ENCODE data around the gene RUSC1.

The RUSC1 gene

GRCh38 chr1:155318082-155318481 is 2.6 kb upstream of the RUSC1 start:
- Histone ChIP-seq H2BK5ac (ENCODE audit: low read length) (no peak overlapping the region), H3K27ac (ENCODE audit: low read depth, low read length) (no peak overlapping the region), H2AK5ac (ENCODE audit: low read length) (no peak overlapping the region), H4K5ac (ENCODE audit: low read length) (no peak overlapping the region), H3K79me1 (ENCODE audit: low read length) (peaks cover 8% of the 10 kb centered on the region), H3K18ac (ENCODE audit: low read length) (no peak overlapping the region), H3K79me2 (ENCODE audit: control insufficient read depth, insufficient read depth, low read length) (peaks cover 3% of the 10 kb centered on the region), H3K9ac (ENCODE audit: low read length) (no peak overlapping the region), H3K4ac (ENCODE audit: low read depth, low read length) (no peak overlapping the region), H3K4me2 (ENCODE audit: low read length) (no peak overlapping the region), H2BK15ac (replicated peaks; ENCODE audit: low read depth) (no peak overlapping the region), H2BK120ac (ENCODE audit: low read depth, low read length) (no peak overlapping the region), H3K23ac (ENCODE audit: low read length) (no peak overlapping the region), H3K56ac (ENCODE audit: low read length) (no peak overlapping the region), H3K36me3 (ENCODE audit: control insufficient read depth, insufficient read depth, low read length) (peaks cover 11% of the 10 kb centered on the region), H3K27me3 (ENCODE audit: insufficient read depth, low read length, poor library complexity) (no peaks in the 10 kb centered on the region), H4K8ac (ENCODE audit: low read depth, low read length) (no peak overlapping the region), H3K4me3 (ENCODE audit: low read length) (no peak overlapping the region), H3K4me1 (ENCODE audit: control insufficient read depth, low read depth, low read length) (peaks cover 4% of the 10 kb centered on the region)
- no peak for DNase-seq
- WGBS (ENCODE audit: extremely low coverage, insufficient coverage, low lambda C conversion rate), result no CpG with 5 or more reads among the region's 9 CpGs

- Histone ChIP-seq H3K56ac (ENCODE audit: low read length) (no peak overlapping the region), H2BK120ac (ENCODE audit: low read depth, low read length) (no peak overlapping the region), H3K27me3 (ENCODE audit: insufficient read depth, low read length, poor library complexity) (no peaks in the 10 kb centered on the region), H3K27ac (ENCODE audit: low read depth, low read length) (no peak overlapping the region), H2BK5ac (ENCODE audit: low read length) (no peak overlapping the region), H3K79me1 (ENCODE audit: low read length) (peaks cover 3% of the 10 kb centered on the region), H2BK15ac (replicated peaks; ENCODE audit: low read depth) (no peak overlapping the region), H3K4me3 (ENCODE audit: low read length) (no peak overlapping the region), H3K4me2 (ENCODE audit: low read length) (no peak overlapping the region), H3K18ac (ENCODE audit: low read length) (no peak overlapping the region), H2AK5ac (ENCODE audit: low read length) (no peak overlapping the region), H4K8ac (ENCODE audit: low read depth, low read length) (no peak overlapping the region), H3K23ac (ENCODE audit: low read length) (no peak overlapping the region), H4K5ac (ENCODE audit: low read length) (no peak overlapping the region), H3K9ac (ENCODE audit: low read length) (no peak overlapping the region), H3K4ac (ENCODE audit: low read depth, low read length) (no peak overlapping the region), H3K4me1 (ENCODE audit: control insufficient read depth, low read depth, low read length) (peaks cover 4% of the 10 kb centered on the region), H3K79me2 (ENCODE audit: control insufficient read depth, insufficient read depth, low read length) (no peaks in the 10 kb centered on the region), H3K36me3 (ENCODE audit: control insufficient read depth, insufficient read depth, low read length) (peaks cover 10% of the 10 kb centered on the region)
- no peak for DNase-seq
- no CpG with 5 or more reads among the region's 5 CpGs for WGBS (ENCODE audit: extremely low coverage, insufficient coverage, low lambda C conversion rate)
These were observed 1.2 kb upstream of the RUSC1 start for GRCh38 chr1:155319536-155319935.

GRCh38 chr1:155320252-155320651 is 442 bp upstream of the RUSC1 start:
- Histone ChIP-seq H3K18ac (ENCODE audit: low read length) (no peak overlapping the region), H3K27me3 (ENCODE audit: insufficient read depth, low read length, poor library complexity) (no peaks in the 10 kb centered on the region), H3K23ac (ENCODE audit: low read length) (no peak overlapping the region), H3K79me2 (ENCODE audit: control insufficient read depth, insufficient read depth, low read length) (no peaks in the 10 kb centered on the region), H3K9ac (ENCODE audit: low read length) (peak overlapping the region; percentile 59), H3K4ac (ENCODE audit: low read depth, low read length) (no peak overlapping the region), H4K8ac (ENCODE audit: low read depth, low read length) (no peak overlapping the region), H2BK120ac (ENCODE audit: low read depth, low read length) (no peak overlapping the region), H3K79me1 (ENCODE audit: low read length) (peaks cover 1% of the 10 kb centered on the region), H4K5ac (ENCODE audit: low read length) (no peak overlapping the region), H3K4me2 (ENCODE audit: low read length) (peak overlapping the region; percentile 46), H2BK5ac (ENCODE audit: low read length) (no peak overlapping the region), H3K4me3 (ENCODE audit: low read length) (no peak overlapping the region), H3K4me1 (ENCODE audit: control insufficient read depth, low read depth, low read length) (peaks cover 4% of the 10 kb centered on the region), H2AK5ac (ENCODE audit: low read length) (no peak overlapping the region), H3K36me3 (ENCODE audit: control insufficient read depth, insufficient read depth, low read length) (peaks cover 7% of the 10 kb centered on the region), H2BK15ac (replicated peaks; ENCODE audit: low read depth) (no peak overlapping the region), H3K56ac (ENCODE audit: low read length) (peak overlapping the region; percentile 78), H3K27ac (ENCODE audit: low read depth, low read length) (peak overlapping the region; percentile 7)
- WGBS (ENCODE audit: extremely low coverage, insufficient coverage, low lambda C conversion rate), result no CpG with 5 or more reads among the region's 11 CpGs
- DNase-seq, result no peak

GRCh38 chr1:155321639-155322503 is 1.2 kb downstream of the RUSC1 start:
- Histone ChIP-seq H3K79me2 (ENCODE audit: control insufficient read depth, insufficient read depth, low read length) (no peaks in the 10 kb centered on the region), H3K27me3 (ENCODE audit: insufficient read depth, low read length, poor library complexity) (no peaks in the 10 kb centered on the region), H4K5ac (ENCODE audit: low read length) (no peak overlapping the region), H3K4me2 (ENCODE audit: low read length) (peak overlapping the region; percentile 72), H2AK5ac (ENCODE audit: low read length) (no peak overlapping the region), H3K18ac (ENCODE audit: low read length) (no peak overlapping the region), H3K4me3 (ENCODE audit: low read length) (no peak overlapping the region), H3K36me3 (ENCODE audit: control insufficient read depth, insufficient read depth, low read length) (peaks cover 7% of the 10 kb centered on the region), H3K4me1 (ENCODE audit: control insufficient read depth, low read depth, low read length) (peaks cover 6% of the 10 kb centered on the region), H2BK5ac (ENCODE audit: low read length) (no peak overlapping the region), H3K79me1 (ENCODE audit: low read length) (peaks cover 3% of the 10 kb centered on the region), H2BK15ac (replicated peaks; ENCODE audit: low read depth) (no peak overlapping the region), H4K8ac (ENCODE audit: low read depth, low read length) (no peak overlapping the region), H3K23ac (ENCODE audit: low read length) (no peak overlapping the region), H3K9ac (ENCODE audit: low read length) (peak overlapping the region; percentile 32), H3K4ac (ENCODE audit: low read depth, low read length) (no peak overlapping the region), H2BK120ac (ENCODE audit: low read depth, low read length) (no peak overlapping the region), H3K27ac (ENCODE audit: low read depth, low read length) (no peak overlapping the region), H3K56ac (ENCODE audit: low read length) (peak overlapping the region; percentile 78)
- WGBS (ENCODE audit: extremely low coverage, insufficient coverage, low lambda C conversion rate), result no CpG with 5 or more reads among the region's 27 CpGs
- DNase-seq, result no peak

GRCh38 chr1:155322571-155322952 is 1.9 kb downstream of the RUSC1 start:
- H4K5ac ChIP-seq (ENCODE audit: low read length), result no peak overlapping the region
- H3K23ac ChIP-seq (ENCODE audit: low read length), result no peak overlapping the region
- peak overlapping the region; percentile 23 for H3K4me3 ChIP-seq (ENCODE audit: low read length)
- no peak for DNase-seq
- no CpG with 5 or more reads among the region's 28 CpGs for WGBS (ENCODE audit: extremely low coverage, insufficient coverage, low lambda C conversion rate)
- peaks cover 2% of the 10 kb centered on the region for H3K79me1 ChIP-seq (ENCODE audit: low read length)
- peaks cover 6% of the 10 kb centered on the region for H3K36me3 ChIP-seq (ENCODE audit: control insufficient read depth, insufficient read depth, low read length)
- no peak overlapping the region for H4K8ac ChIP-seq (ENCODE audit: low read depth, low read length)
- peaks cover 6% of the 10 kb centered on the region for H3K4me1 ChIP-seq (ENCODE audit: control insufficient read depth, low read depth, low read length)
- H3K79me2 ChIP-seq (ENCODE audit: control insufficient read depth, insufficient read depth, low read length), result no peaks in the 10 kb centered on the region
- no peak overlapping the region for H2BK120ac ChIP-seq (ENCODE audit: low read depth, low read length)
- H3K4me2 ChIP-seq (ENCODE audit: low read length), result peak overlapping the region; percentile 72
- no peak overlapping the region for H3K27ac ChIP-seq (ENCODE audit: low read depth, low read length)
- H2BK15ac ChIP-seq (replicated peaks; ENCODE audit: low read depth), result no peak overlapping the region
- H3K4ac ChIP-seq (ENCODE audit: low read depth, low read length), result peak overlapping the region; percentile 8
- peak overlapping the region; percentile 74 for H3K9ac ChIP-seq (ENCODE audit: low read length)
- peak overlapping the region; percentile 82 for H3K56ac ChIP-seq (ENCODE audit: low read length)
- no peak overlapping the region for H2BK5ac ChIP-seq (ENCODE audit: low read length)
- no peak overlapping the region for H2AK5ac ChIP-seq (ENCODE audit: low read length)
- H3K18ac ChIP-seq (ENCODE audit: low read length), result peak overlapping the region; percentile 41
- no peaks in the 10 kb centered on the region for H3K27me3 ChIP-seq (ENCODE audit: insufficient read depth, low read length, poor library complexity)

Measured in mesendoderm (in vitro differentiated cells).